Stimulated activated CD4-positive, alpha-beta T cell treated with anti-CD3 and anti-CD28 coated beads, Interleukin-12 subunit alpha, Interleukin-12 subunit beta, amount 100 ng/mL, for 24 hours (primary cell): ENCODE measurements around the gene WHAMM.
"Not testable (repeated sequence)": the region's sequence is repeated elsewhere in the genome, so short reads cannot be mapped to it uniquely, and the experiment has no call there.

Source experiments
- DNase-seq, 2 experiments: peaks; one replicate each; pipeline ENCODE4 v3.0.0-alpha.2; 2020; ENCODE audit warnings: low read depth in 2 of 2

The WHAMM gene

DNA sequence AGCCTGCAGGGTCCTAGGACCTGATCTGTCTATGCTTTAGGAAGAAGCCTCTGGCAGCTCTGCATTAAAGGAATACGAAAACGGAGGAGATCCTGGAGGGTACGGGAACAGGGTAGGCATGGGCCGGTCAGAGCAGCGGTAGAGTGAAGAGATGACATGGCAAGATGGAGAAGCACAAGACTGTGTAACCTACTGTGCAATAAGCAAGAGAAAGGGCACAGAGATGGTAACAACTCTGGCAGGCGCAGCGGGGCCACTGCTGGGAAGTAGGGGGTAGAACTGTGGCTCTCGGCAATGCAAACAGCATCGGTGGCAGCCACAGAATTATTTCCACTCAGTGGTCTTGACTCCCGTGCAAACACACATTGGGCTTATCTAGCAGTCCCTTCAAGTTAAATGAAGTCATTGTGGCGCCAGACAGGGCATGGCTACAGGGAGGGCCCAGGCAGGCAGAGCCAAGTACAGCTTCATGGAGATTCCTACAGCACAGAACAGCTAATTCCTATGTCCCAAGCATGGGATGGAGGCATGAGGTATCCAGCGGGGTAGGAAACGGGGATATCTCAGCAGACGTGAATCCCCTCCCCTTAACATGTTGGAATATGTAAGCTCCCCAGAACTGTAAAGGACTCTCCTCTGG lies 28.8 kb downstream of the WHAMM start:
- no peak for DNase-seq

DNA sequence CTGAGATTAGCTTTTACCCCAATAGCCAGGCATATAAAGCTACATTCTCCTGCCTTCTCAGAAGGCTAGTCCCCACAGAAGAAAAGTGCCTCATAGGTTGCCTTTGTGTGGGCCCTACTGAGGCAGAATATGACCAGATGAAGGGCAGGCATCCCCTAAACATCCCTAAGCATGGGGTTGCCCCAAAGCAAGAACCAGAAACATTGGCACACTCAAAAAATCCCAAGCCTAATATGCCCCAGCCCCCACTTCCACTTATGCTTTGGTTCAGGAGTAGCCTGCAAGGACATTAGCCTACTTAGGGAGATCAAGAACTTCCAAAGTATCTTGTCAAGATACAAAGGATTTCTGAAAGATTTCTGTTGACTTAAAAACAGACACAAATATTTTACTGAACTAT lies 29.7 kb downstream of the WHAMM start:
- no peak for DNase-seq

DNA sequence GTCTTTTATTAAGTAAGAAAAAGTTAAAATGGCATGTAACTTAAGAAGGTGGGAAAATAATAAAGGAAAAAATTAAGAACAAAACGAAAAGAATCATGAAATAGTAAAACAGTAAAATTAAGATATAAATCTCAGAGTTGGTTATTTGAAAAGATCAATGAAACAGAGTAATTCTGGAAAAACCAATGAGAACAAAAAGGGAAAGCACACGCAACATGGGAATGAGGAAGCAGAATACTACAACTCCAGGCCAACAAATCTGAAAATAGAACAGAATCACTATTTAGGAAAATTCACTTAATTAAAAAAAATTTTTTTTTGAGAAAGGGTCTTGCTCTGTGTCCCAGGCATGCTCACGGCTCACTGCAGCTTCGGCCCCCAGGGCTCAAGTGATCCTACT lies 30.7 kb downstream of the WHAMM start:
- DNase-seq: no peak

DNA sequence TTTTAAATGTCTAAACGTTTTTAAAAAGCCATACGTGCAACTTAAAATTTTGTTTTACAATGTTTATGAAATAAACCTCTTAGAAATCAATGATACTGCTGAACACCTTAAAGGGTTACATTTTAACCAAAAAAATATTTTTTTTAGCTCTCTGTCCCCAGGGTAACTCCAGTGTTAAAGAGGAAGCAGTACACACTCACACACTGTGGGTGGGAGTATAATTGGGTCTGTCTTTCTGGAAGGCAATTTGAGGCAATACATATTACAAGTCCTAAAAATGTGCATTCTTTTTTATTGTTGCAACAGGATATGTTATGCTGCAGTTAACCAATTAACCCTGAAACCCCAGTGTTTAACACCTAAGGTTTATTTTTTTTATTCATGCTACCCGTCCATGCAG lies 34.1 kb downstream of the WHAMM start:
- DNase-seq: no peak

DNA sequence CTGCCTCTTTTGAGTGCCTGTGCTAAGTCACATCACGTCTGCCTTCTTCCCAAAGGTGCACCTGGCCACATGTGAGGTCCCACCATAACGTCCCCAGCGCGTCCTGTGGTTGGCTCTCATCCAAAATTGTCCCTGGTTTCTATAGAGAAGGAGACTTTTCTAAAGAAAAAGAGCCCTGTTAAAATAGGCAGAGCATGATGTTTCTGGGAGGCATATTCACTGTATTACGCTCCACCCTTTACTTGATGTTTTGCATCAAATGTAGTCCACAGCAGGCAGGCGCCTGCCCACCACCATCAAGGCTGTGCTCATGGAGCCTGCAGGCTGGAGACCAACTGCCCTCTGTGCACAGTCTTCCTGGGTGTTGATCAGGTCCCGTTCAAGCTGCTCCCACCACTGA lies 36.3 kb downstream of the WHAMM start:
- DNase-seq: no peak

DNA sequence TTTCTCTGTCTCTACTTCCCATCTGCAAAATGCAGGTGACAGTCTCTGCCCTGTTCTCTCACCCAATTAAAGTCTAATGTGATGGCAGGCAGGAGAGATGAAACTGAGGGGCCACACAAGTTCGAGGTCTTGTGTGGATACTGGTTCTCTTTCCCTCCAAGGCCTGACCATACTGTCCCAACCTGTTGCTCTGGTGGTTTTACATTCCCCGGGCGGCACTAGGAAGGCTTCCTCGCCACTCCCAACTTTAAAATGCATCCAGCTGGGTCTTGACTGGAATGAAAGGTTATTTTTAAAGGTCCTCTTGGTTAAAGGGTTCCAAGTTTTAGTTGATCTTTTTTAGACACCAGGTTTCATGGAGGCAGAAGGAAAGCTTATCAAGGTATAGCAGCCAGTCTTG lies 37.2 kb downstream of the WHAMM start:
- no peak for DNase-seq

DNA sequence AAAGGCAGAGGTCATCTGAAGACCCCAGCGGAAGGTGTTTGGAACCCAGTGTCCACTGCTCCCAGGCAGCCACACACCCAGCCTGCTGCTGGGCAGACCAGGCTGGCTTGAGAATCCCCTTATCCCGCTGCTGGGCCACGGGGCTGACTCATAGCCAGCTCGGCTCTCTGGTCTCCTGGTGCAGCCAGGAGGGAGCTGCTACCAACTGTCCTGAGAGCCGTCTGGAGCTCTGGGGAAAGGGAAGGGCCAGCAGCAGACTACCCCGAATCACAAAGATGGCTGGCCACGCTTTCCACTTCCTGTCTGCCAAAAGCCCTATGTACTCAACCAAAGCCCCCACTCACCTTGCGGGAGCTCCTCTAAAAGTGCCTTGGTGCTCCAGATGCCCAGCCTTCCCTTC lies 38.3 kb downstream of the WHAMM start:
- no peak for DNase-seq

DNA sequence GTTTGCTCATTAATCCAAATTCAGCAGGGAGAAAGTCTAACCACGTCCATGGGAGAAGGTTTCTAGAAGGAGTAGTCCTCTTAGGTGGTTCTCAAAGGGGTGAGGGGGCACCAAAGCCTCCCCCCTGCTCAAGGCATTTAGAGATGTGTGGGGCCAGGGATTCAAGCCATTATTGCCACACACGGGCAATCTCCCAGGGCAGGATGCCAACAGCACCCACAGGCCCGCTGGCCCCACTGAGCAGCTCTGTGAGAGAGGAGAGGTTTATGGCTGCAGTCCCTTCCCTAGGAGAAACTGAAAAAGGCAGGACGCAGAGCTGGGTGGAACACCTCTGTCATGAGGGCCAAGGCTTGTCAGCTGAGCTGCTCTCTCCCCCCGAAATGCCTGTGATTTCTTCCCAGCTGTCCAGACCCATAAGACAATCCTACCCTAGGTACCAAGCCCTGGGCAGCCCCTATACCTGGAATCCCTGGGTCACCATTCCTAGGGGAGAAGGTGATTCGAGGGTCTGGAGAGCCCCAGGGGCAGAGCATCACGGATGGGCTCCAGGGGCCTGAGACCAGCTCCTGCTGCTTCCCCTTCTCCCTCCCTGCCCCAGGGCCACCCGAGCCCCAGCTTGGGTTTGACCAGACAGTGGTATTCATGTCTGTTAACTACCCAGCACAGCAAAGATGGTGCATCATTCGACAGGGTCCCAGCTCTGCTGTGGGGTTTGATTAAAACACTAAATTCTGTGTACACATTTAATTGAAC lies 39.0 kb downstream of the WHAMM start:
- no peak for DNase-seq

DNA sequence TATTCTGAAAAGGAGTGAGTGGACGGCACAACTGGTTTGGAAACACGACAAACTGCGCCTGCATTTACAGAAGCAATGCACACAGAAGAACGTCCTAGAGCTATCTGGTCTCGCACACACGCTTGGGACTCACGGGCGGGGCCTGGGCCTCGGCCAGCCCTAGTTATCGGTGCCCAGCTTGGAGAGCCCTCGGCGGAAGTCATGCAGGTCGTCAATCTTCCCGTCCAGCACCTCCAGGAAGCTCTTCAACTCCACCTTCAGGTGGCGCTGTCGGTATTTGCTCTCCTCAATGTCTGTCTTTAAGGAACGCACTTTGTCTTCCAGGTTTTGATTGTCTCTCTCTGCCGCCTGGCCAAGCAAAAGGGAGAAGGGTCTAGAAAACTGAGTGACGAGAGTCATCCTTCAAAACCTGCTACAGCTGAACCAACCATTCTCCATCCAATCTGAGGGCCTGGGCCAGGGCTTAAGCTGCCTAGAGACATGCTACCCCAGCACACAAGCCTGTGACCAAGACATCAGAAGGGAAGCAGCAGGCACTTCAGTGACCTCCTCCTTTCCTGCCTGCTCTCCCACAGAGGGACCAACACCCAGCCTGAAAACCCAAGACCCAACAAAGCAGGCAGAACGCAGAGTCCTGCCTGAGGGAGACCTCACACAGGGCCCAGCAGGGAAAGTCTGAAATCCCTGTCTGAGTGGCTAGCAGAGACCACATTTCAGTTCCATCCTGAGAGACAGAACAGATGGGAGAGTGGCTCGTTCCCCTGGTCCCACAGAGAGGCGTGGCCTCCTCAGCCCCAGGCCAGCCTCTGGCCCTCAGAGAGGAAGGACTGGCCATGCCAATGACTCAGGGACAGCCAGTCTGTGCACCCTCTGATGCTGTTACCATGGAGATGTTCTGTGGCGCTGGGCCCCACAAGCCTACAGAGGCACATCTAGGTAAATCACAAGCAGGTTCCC lies 40.4 kb downstream of the WHAMM start:
- peak in 1 of 2 experiments; percentile 40 for DNase-seq

DNA sequence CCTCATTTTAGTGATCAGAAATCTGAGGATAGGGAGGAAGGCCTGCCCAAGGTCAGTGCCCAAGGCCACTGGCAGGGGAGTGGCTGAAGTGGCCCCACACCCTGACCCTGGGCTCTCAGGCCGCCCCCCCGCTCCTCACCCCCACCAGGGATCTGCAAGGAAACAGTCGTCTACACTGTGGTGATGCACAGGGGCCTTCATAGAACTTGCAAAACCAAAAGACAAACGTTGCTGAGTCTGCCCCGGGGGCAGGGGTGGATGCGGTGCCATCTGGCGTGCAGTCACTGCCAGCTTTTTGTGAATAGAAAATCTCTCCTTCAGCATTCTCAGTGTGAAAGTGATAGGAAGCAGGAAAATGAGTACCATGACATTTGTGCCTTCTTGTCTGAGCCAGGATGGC lies 41.3 kb downstream of the WHAMM start:
- DNase-seq: no peak

DNA sequence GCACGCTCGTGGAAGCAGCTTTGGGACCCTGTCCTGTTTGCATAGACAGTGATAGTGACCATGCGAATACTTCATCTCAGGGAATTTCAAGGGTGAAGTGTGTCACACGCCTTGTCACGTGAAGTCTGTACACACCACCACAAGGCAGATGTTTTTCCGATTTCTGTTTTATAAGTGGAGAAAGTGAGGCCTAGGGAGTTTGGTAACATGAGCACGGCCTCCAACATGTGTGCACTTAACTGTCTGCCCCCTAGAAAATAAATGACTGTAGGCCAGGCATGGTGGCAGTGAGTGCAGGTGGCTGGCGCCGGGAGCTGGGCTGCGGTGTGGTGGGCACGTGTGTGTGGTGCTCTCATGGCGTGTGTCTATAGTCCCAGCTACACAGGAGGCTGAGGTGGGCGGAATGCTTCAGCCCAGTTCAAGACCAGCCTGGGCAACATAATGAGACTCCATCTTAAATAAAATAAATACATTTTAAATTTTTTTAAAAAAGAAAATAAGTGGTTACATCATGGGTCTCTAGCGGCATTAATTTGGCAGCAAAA lies 42.0 kb downstream of the WHAMM start:
- no peak for DNase-seq

DNA sequence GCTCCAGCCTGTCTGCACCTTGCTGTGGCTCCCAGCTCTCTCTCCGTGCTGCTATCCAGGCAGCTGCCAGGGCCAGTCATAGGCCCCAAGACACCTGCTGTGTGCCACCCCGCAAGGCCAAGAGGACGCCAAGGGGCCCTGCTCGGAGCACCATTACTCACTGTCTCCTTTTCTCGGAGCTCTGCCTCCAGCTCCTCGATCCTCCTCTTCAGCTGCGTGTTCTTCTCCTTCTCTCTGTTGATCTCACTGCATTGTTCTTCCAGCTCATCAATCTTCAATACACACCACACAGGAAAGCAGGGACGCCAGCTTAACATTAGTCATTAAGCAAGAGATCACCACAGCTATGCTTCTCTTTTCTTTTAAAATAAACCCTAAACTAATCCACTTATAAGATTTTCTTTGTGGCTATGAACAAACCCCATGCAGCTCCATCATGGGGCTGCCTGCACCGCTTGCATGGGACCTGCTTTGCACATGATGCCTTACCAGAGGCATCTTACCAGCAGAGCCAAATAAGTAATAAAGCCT lies 42.6 kb downstream of the WHAMM start:
- DNase-seq: no peak

DNA sequence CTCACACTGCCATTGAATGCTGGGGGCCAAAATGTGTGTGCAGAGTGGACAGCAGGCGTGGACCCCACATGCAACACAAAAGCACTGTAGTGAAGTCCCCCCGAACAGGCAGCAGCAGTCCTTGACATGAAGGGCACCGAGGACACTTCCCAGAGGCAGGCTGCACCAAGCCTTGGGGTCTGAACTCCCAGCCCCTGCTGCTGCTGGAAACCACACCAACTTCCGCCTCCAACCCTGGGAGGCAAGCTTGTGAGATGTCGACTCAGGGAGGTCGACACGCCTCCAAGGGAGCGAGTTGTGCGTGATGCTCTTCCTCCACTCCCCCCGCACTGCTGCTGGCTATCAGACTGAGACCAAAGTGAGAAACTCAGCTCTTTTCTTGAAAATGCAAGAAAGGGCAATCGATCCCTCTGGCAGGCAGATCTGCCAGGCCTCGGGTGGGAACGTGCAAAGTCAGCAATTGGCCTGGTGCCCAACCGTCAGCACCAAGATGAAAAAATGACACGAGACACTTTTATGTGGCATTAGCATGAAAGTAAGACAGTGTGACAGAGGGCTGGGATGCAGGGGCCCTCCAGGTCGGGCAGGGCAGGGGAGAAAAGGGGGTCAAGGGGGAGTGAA lies 43.6 kb downstream of the WHAMM start:
- DNase-seq: no peak

DNA sequence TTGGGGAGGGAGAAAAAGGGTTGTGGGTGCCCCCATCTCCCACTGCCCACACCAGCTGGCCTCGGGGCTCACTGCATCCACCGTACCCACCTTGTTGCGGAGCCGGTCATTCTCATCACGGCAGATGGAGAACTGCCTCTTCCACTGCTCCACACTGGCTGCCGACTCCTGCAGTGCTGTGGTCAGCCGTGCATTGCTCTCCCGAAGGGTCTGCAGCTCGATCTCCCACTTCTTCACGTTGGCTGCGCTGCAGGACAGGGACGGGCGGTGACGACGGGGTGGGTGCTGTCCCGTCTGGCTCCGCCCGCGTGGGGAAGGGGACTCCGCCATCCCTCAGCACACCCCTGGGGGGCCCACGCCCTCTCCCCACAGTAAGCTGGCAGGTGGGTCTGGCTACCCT lies 45.1 kb downstream of the WHAMM start:
- DNase-seq: no peak

DNA sequence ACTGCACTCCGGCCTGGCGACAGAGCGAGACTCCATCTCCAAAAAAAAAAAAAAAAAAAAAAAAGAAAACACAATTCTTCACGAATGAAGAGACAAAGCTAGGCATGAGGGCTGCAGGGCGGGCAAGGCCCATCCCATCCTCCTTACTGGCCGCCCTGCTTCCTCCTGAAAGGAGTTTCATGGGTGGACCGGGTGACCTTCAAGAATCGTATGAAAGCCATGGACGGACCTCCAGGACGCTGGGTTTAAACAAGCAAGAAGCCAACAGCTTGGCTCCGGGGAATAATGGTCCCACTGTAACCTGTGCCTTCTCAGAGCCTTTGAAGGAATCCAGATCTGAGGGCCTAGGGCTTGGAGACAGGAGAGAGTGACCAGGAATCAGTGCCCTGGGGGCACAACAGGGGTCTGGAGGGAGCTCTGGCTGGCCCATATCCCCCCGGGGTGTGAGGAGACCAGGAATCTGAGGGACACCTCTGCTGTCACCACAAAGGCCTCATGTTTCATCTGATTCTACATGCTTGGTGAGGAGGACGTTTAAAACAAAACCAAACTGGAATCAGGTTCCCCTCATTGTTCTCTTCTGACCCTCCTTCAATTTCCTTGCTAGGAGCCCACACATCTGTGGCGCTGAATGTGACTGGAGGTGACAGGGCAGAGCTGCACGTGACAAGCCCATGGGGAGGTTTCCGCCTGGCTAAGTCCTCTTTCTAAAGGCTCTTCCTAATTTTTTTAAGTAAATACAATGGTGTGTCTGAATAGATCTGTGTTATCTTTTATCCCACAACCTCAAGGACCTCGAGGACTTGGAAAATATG lies 46.1 kb downstream of the WHAMM start:
- no peak for DNase-seq

DNA sequence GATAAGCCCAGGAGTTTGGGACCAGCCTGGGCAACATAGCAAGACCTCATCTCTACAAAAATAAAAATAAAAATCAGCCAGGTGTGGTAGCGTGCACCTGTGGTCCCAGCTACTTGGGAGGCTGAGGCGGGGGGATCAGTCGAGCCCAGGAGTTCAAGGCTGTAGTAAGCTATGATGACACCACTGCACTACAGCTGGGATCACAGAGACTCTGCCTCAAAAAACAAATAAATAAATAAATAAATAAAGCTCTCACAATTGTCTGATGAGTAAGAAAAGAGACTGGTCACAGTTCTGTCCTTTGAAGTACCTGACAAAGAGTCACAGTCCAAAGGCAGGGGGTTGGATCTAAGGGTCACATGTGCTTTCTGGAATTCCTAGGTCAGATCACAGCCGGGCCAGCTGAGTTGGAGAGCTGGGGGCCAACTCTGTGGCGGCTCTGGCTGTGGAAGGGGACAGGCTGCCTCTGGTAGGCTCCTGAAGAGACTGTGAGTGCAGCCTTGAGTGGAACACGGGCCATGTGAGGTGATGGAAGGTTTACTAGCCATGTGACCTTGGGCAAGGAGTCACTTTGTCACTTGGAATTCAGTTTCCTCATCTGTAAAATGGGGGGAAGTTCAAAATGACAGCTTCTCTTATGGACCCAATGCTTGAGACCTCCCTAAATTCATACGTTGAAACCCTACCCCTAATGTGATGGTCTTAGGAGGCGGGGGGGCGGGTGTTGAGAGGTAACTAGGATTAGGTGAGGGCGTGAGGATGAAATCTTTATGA lies 47.2 kb downstream of the WHAMM start:
- DNase-seq: no peak

DNA sequence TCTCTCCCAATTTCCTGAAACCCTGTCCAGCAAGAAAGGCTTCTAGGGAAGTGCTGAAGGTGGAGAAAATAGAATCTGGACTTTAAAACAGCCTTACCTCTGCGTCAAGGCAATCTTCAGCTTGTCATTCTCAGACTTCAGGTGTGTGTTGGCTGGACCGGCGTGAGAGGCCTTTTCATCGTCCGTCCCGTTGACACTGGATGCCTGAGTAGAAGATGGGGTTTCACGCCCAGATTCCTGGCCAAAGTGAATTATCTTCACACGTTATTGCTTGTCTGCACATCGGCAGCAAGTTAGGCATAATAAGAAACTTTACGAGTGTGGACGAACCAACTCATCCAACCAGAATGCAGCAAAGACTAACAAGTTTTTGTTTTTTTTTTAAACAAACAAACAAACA lies 49.5 kb downstream of the WHAMM start:
- no peak for DNase-seq

DNA sequence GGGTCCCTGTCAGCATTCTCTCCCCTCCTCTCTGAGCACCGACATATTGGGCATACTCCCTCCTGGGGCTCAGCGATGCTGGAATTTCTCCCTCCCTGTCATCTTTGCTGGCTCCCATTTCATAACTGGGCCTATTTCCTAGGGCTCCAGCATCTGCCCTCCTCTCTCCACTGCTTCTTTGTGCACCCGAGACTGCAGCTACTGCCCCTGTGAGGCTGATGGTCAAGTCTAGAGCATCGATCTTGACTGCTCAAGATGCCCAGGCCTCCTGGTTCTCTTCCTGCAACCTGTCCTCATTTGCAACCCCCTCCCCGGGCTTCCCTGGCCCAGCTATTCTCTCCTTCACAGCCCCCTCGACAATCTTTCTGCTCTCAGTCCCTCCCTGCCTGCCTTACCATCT lies 53.5 kb downstream of the WHAMM start:
- no peak for DNase-seq

DNA sequence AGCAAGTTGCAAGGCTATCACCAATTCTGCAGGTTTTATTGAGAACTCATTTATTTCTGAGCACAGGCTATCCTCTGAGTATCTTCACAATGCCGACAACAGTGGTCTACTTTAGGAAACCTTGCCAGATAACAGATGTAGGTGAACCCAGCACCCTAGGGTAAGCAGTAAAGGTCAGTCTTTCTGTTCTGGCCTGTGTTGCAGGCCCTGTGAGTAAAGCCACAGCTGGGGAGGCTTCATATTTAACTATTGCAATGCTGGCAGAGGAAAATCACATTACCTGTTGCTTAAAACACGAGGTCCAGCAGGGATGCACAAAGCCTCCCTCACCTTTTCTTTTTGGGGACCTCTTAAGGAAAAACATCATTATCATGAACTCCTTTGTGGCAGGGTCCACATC lies 55.5 kb downstream of the WHAMM start:
- DNase-seq: no peak

DNA sequence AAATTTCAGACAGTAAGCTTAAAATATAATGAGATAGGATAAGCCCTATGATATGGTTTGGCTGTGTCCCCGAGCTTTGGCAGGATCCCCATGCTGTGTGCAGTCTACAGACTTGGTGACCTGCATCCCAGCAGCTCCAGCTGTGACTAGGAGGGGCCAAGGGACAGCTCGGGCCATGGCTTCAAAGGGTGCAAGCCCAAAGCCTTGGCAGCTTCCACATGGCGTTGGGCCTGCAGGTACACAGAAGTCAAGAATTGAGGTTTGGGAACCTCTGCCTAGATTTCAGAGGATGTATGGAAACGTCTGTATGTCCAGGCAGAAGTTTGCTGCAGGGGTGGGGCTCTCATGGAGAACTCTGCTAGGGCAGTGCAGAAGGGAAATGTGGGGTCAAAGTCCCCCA lies 56.2 kb downstream of the WHAMM start:
- not testable (repeated sequence) for DNase-seq
